Esophagus muscularis mucosa (tissue), 4 donors: ENCODE data around the gene ATRNL1. TPM values are rescaled to one million over a fixed set of nuclear protein-coding genes. Genes with fewer than 3 reads are reported as not detected.

Experiments
- DNase-seq: peaks from one replicate; pipeline ENCODE4 v3.0.0-alpha.2; 2017; ENCODE audit errors: extremely low spot score
- H3K27ac ChIP-seq, 4 donors: fragments of 200-600 bp; sonication (generic); replicated peaks in 1 of 4; 1 replicate in 3 of 4; 2 replicates in 1 of 4; pipeline ENCODE4 v1.5.1; 2016 to 2019; ENCODE audit warnings: mild to moderate bottlenecking in 1 of 4
- H3K27me3 ChIP-seq, 4 donors: fragments of 200-600 bp; sonication (generic); one replicate each; pipeline versions ENCODE4 v1.5.1 to v1.6.0; 2016 to 2019
- H3K36me3 ChIP-seq, 4 donors: fragments of 200-600 bp; sonication (generic); one replicate each; pipeline ENCODE4 v1.5.1; 2016 to 2019
- H3K4me1 ChIP-seq, 4 donors: fragments of 200-600 bp; sonication (generic); one replicate each; pipeline ENCODE4 v1.5.1; 2016 to 2019
- H3K4me3 ChIP-seq, 4 donors: fragments of 200-600 bp; sonication (generic); 1 replicate in 2 of 4; 2 replicates in 2 of 4; pipeline ENCODE4 v1.5.1; 2016 to 2019; ENCODE audit warnings: mild to moderate bottlenecking in 4 of 4, moderate library complexity in 1 of 4
- H3K9me3 ChIP-seq, 4 donors: fragments of 200-600 bp; sonication (generic); 1 replicate in 3 of 4; 2 replicates in 1 of 4; pipeline ENCODE4 v1.5.1; 2016 to 2019
- EP300 ChIP-seq: sonication (generic); formaldehyde crosslinking; IDR thresholded peaks from one replicate; pipeline ENCODE4 v1.6.1; 2017; ENCODE audit warnings: antibody characterized with exemption
- POLR2A ChIP-seq: fragments of 450-650 bp; IDR thresholded peaks from one replicate; pipeline ENCODE4 v1.6.1; 2017; ENCODE audit warnings: antibody characterized with exemption, moderate library complexity, mild to moderate bottlenecking, low read depth
- POLR2AphosphoS5 ChIP-seq, 2 donors: sonication (generic); formaldehyde crosslinking; IDR thresholded peaks; one replicate each; pipeline ENCODE4 v1.6.1; 2017; ENCODE audit warnings: antibody characterized with exemption in 2 of 2
- WGBS: methylation state at CpG from one replicate; pipeline ENCODE4 v1.1.5; 2018; 5-methylcytosine and 5-hydroxymethylcytosine counted together
- intact Hi-C: fragments of 100-400 bp; cut with DNase I; formaldehyde crosslinking; loops from one replicate; pipeline ENCODE4 v1.15.1; 2023
- total RNA-seq, 4 donors: library from RNA; depleted of rRNA; stranded (reverse); fragments of >200 nt; gene quantifications; one replicate each; pipeline versions ENCODE4 v1.1.0 to v1.2.1, GENCODE V29; 2016
- TF ChIP-seq, protein P1 (sequence below), 3 experiments: fragments of 200-600 bp in 2 of 3; fragments of 450-650 bp in 1 of 3; sonication (generic) in 2 of 3; IDR thresholded peaks; one replicate each; pipeline ENCODE4 v1.5.1; 2017 to 2019; ENCODE audit warnings: antibody characterized with exemption in 3 of 3, mild to moderate bottlenecking in 2 of 3, moderate library complexity in 1 of 3

The ATRNL1 gene
- total RNA-seq, 4 donors from 2014 or later: 5.0 to 18.0 (median 11.3) TPM

GRCh38 chr10:115857856-115858255 is 764.7 kb downstream of the ATRNL1 start:
- H3K27me3 ChIP-seq: no peaks in the 10 kb centered on the region
- H3K36me3 ChIP-seq: no peaks in the 10 kb centered on the region
- no peaks in the 10 kb centered on the region for H3K9me3 ChIP-seq
- no peak for DNase-seq
- H3K4me3 ChIP-seq: no peak overlapping the region
- no peak for TF ChIP-seq POLR2AphosphoS5 (IDR thresholded peaks at IDR 0.05)
- TF ChIP-seq, protein P1, sequence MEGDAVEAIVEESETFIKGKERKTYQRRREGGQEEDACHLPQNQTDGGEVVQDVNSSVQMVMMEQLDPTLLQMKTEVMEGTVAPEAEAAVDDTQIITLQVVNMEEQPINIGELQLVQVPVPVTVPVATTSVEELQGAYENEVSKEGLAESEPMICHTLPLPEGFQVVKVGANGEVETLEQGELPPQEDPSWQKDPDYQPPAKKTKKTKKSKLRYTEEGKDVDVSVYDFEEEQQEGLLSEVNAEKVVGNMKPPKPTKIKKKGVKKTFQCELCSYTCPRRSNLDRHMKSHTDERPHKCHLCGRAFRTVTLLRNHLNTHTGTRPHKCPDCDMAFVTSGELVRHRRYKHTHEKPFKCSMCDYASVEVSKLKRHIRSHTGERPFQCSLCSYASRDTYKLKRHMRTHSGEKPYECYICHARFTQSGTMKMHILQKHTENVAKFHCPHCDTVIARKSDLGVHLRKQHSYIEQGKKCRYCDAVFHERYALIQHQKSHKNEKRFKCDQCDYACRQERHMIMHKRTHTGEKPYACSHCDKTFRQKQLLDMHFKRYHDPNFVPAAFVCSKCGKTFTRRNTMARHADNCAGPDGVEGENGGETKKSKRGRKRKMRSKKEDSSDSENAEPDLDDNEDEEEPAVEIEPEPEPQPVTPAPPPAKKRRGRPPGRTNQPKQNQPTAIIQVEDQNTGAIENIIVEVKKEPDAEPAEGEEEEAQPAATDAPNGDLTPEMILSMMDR (IDR thresholded peaks at IDR 0.05): no peak
- no peak for TF ChIP-seq POLR2A
- no peak for TF ChIP-seq EP300
- intact Hi-C loops: no loop called here
- H3K27ac ChIP-seq: no peak overlapping the region
- H3K4me1 ChIP-seq: no peaks in the 10 kb centered on the region
- WGBS: 77% methylated on average over 3 of the region's 3 CpGs

DNA sequence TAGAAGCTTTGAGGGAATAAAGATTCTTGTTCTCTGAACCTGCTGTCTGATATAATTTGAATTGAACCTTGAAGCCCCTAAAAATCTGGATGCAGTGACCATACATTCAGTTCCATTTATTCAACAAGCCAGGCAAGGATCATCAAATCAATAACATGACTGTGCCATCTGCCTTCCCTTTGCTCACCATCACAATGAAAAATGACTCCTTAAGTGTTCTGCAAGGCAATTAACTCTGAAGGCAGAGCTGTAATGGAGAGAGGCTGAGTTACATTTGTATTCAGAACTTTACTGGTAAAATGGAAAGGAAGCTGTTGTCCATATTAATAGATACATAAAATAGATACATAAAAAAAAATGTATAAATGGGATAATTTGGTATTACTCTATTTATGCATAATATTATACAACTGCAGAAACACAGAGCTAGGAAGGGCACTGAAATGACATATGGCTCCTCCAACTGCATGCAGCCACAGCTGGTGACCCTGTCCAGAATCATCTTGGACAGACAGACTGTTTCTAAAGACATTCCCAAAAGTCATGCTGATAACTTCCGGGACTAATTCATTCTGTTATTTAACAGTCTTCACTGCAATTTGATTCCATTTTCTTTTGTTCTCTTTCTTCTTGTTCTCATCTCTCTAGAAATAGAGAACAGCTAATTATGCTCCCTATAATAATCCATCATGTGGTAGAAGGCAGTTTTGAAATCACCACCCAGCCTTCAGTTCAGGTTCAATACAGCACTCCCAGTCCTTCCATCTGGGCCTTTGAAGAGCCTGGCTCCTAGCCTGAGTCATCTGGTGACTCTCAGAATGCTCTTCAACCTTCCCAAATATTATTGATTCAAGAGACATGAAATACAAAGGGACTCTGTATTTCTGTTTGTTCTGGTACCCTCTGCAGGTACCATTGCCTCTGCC is 767.3 kb downstream of the ATRNL1 start:
- no peaks in the 10 kb centered on the region for H3K36me3 ChIP-seq
- H3K27me3 ChIP-seq: no peaks in the 10 kb centered on the region
- TF ChIP-seq EP300: no peak
- TF ChIP-seq POLR2AphosphoS5 (IDR thresholded peaks at IDR 0.05): no peak
- no peak for TF ChIP-seq POLR2A
- TF ChIP-seq, protein P1 (IDR thresholded peaks at IDR 0.05): no peak
- intact Hi-C loops: no loop called here
- H3K4me3 ChIP-seq: no peak overlapping the region
- H3K4me1 ChIP-seq: no peaks in the 10 kb centered on the region
- no peak overlapping the region for H3K27ac ChIP-seq
- 81% methylated on average over 1 of the region's 1 CpG for WGBS
- no peaks in the 10 kb centered on the region for H3K9me3 ChIP-seq
- DNase-seq: no peak

DNA sequence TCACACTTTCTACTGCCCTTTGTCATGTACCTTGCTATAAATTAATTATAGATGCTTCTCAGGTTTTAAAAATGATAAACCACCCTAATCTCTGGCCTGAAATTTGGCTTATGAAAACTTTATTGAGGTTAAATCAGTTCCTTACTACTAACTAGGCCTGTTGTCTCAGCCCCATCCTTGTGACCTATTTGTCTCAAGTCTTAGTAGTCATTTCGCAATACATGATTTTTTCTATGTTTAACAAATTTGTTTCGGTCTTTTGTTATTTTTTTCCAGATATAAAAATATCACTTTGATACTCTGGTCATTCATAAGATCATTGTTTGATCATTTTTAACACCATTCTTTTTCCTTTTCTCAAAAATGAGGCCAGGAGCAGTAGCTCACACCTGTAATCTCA is 768.3 kb downstream of the ATRNL1 start:
- TF ChIP-seq POLR2A (no peak), POLR2AphosphoS5 (IDR thresholded peaks at IDR 0.05) (no peak), EP300 (no peak)
- TF ChIP-seq, protein P1 (IDR thresholded peaks at IDR 0.05): no peak
- H3K36me3 ChIP-seq: no peaks in the 10 kb centered on the region
- no peak overlapping the region for H3K27ac ChIP-seq
- H3K4me1 ChIP-seq: no peaks in the 10 kb centered on the region
- no peaks in the 10 kb centered on the region for H3K9me3 ChIP-seq
- intact Hi-C loops: no loop called here
- DNase-seq: no peak
- H3K4me3 ChIP-seq: no peak overlapping the region
- WGBS: 82% methylated on average over 2 of the region's 2 CpGs
- no peaks in the 10 kb centered on the region for H3K27me3 ChIP-seq

GRCh38 chr10:115861864-115862263 is 768.7 kb downstream of the ATRNL1 start:
- Histone ChIP-seq H3K27ac (no peak overlapping the region), H3K9me3 (no peaks in the 10 kb centered on the region), H3K36me3 (no peaks in the 10 kb centered on the region), H3K27me3 (no peaks in the 10 kb centered on the region), H3K4me1 (no peaks in the 10 kb centered on the region), H3K4me3 (no peak overlapping the region)
- TF ChIP-seq POLR2AphosphoS5 (IDR thresholded peaks at IDR 0.05) (no peak), POLR2A (no peak), EP300 (no peak)
- TF ChIP-seq, protein P1 (IDR thresholded peaks at IDR 0.05): no peak
- no peak for DNase-seq
- intact Hi-C loops: no loop called here
- WGBS: 96% methylated on average over 1 of the region's 1 CpG
